Stimulated activated CD8-positive, alpha-beta memory T cell treated with anti-CD3 and anti-CD28 coated beads, Interleukin-4, amount 100 ng/mL, for 24 hours (primary cell): ENCODE measurements around the gene KRTCAP2.
"Not testable (repeated sequence)": the region's sequence is repeated elsewhere in the genome, so short reads cannot be mapped to it uniquely, and the experiment has no call there.

Experiments used
- DNase-seq: peaks from one replicate; pipeline ENCODE4 v3.0.0-alpha.2; 2020; ENCODE audit warnings: low read depth

The KRTCAP2 gene

DNA sequence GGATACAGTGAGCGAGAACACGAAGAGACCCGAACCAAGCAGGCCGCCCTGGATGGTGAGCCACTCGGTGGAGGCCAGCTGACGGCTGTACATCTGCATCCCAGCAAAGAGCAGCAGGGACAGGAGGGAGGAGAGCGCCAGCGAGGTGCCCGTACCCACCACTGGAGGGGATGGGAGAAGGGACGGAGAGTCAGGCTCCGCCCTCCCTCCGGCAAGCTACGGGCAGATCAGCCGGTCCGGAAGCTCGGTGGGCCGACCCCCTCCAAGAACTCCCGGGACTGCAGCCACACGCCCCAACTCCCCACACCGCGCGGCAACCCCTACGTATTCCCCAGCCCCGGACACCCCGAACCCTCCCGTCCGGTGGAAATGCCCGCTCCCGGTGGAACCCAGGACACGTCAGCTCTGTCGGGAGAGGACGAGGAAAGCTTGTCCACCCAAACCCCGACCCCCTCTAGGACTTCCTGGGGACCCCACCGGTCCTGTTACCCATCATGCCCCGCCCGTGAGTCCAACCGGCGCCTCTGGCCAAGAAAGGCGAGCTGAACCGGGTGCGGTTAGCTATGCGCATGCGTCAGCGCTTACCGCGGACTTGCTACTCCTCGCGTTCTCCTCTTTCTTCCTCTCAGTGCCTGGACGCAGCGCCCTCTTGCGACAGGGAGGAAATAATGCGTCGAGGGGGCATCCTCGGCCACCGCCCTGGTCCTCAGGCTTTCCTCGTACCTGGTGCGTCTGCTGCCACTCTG lies at the start of gene KRTCAP2:
Gene KRTCAP2 (minus strand): TSS at position 573 of the 746 bp plus-strand sequence. CDS start 80 bp downstream, at position 493.
- DNase-seq: peak; percentile 91

DNA sequence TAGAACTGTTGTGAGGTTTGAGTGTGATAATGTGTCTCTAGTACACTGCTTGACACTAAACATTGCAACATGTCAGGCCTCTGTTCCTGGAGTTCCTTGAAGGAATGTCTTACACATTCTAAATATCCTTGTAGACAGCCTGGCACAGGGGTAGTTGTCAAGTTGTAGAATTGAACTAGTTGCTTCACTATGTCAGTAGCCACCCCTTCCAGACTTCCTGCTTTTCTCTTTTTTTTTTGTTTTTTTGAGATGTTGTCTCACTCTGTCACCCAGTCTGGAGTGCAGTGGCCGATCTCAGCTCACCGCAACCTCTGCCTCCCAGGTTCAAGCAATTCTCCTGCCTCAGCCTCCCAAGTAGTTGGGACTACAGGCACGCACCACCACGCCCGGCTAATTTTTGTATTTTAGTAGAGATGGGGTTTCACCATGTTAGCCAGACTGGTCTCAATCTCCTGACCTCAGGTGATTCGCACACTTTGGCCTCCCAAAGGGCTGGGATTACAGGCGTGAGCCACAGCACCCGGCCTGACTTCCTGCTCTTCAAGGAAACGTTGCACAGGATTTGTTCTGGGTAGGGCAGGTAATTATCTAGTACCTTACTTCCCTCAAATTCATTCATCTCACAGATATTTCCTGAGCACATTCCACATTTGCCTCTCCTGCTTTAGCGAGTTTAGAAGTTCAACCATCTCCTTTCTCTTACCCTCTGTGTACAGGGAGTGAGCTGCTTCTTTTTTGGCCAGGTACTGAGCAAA lies 47.3 kb upstream of the KRTCAP2 start:
- DNase-seq: not testable (repeated sequence)

DNA sequence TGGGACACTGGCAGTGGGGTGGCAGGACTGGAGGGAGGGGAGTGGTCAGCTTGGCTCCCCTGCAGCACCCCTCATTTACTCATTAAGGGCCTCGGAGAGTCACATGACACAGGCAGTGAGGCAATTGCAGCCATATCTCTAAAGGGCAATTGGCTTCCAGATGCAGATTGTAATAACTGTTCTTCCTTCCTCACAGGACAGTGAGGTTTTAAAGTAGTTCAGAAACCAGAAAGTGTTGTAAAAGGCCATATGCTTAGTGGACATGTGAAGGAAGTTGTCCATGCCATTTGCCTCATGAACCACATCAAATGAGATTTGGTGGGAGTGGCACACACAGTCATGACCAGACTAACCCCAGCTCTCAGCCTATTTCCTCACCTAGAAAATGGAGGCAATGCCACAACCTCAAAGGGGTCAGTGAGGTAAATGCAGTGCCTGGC lies 46.5 kb upstream of the KRTCAP2 start:
- DNase-seq: no peak

DNA sequence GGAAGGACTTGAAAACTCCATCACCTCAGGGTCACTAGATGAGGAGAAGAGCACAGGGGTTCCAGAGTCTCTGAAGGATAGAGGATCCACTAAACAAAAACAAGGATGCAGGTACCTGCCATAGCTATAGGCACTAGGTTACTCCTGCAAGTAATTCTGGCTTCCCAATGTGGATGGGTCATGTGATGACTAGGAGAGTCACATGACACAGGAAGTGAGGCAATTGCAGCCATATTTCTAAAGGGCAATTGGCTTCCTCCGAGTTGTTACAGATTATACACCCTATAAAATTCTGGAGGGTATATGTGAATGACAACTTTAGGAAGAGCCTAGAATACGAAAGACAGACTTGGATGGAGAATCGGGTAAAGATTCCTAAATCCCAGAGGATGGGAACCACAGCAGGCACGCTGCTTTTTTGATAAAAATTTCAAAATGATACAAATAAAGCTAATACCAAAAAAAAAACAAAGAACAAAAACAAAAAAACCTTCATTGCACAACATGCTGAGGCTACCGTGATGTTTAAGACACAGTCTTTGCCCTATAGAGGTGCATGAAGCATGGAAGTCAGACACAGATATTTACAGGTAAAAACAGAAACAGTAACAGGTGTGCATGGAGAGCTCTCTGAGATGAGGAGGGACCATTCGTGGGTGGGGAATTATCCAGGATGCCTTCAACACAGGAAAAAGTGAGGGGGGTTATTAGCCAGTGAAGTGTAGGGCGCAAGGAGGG lies 45.9 kb upstream of the KRTCAP2 start:
- DNase-seq: no peak

DNA sequence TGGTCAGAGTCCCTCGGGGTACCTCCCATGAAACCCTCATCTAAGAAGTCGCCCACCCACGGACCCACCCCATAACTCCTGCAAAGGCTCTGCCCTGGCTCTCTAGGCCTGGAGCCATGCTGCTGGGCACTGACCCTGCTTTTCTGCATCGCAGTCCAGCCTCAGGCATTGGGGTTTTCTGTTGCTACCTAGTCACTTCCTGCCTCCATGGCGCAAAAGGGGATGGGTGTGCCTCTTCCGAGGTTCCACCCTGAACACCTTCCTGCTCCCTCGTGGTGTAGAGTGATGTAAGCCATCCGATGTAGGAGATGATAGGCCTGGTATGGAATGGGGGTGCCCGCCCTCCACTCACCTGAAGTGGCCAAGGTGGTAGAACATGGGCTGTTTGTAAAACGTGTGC lies 41.6 kb upstream of the KRTCAP2 start:
- not testable (repeated sequence) for DNase-seq

DNA sequence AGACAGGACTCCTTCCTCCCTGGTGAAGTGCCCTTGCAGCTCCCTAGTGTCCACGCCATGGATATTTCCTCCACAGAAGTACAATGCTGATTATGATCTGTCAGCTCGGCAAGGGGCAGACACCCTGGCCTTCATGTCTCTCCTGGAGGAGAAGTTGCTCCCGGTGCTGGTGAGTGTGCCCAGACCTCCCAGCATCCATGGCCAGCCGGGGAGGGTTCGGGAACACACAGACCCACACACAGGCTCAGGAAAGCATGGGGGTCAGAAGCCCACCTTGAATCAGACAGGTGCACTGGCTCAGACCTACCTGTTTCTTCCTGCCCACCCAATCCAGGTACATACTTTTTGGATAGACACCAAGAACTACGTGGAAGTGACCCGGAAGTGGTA lies 38.9 kb upstream of the KRTCAP2 start:
- DNase-seq: not testable (repeated sequence)

DNA sequence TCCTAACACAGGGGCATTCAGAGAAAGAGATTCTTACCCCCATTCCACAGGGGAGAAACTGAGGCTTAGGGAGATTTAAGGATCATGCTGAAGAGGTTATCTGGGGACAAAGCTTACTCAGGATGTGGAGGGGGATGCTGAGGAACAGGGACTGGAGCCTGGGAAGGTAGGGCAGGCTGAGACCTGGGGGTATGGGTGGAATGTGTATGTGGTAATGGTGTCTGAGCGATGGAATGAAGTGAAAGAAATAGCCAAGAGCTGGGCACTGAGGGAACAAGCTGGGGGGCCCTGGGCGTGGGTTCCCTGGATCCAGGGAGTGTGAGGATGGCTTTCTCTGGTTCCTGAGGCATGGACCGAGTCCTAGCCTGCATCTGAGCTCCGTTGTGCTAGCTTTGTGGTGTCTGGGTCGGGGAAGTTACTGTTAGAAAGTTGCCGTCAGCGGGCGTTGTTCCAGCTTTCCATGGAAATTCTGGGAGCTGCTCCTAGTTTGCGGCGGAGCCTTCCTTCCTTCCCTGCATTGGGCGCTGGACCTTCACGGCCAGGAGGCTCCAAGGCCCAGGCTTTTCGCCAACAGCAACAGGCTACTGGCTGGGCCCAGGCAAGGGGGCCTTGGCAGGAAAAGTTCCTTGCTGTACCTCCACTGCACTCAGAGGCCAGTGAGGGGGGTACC lies 38.4 kb upstream of the KRTCAP2 start:
- DNase-seq: not testable (repeated sequence)

DNA sequence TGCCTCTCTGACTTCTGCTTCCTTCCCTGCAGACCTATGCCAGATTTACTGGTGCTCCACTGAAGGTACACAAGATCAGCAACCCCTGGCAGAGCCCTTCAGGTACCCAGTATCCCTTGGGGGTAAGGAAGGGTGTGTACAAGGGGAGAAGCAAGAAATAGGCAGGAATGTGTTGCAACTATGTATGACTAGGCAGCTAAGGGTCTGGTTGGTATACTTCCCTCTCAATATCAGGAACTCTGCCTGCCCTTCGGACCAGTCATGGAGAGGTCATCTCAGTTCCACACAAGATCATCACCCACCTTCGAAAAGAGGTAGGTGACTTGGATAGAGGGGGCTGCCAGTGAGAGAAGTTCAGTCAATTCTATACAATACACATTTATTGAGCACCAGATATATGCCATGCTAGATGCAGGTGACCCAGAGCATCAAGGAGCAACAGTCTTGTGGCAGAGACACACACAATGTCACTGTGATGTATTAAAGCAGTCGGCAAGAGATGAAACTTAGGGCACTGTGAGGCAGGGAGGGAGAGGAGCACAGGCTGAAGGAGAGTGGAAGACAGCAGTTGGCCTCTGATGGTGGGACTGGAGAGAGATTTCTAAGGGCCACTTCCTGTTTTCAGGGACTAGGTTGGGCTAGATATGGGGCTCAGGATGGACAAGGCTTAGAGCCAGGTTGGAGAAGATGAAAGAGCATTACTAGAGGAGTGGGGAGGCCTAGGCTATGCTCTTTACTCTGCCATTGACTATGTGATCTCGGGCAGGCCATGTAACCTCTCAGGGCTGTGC lies 37.4 kb upstream of the KRTCAP2 start:
- DNase-seq: no peak

DNA sequence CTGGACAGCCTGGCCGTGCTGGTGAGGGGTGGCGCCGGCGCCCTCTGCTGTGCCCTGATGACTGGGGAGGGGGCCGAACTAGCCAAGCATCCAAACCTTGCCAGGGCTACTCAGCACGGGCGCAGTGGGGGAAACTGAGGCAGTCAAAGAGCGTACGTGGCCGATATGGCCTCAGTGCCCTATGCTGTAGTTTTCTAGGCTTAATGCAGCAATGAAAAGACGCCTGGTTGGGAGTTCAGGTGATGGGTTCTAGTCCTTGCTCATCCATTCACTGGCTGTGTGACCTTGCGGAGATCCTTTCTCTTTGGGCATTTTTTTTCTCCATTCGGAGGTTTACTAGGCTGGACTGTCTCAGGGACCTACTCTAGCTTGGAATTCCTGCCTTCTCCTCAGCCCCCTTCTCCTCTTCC lies 36.2 kb upstream of the KRTCAP2 start:
- DNase-seq: no peak

DNA sequence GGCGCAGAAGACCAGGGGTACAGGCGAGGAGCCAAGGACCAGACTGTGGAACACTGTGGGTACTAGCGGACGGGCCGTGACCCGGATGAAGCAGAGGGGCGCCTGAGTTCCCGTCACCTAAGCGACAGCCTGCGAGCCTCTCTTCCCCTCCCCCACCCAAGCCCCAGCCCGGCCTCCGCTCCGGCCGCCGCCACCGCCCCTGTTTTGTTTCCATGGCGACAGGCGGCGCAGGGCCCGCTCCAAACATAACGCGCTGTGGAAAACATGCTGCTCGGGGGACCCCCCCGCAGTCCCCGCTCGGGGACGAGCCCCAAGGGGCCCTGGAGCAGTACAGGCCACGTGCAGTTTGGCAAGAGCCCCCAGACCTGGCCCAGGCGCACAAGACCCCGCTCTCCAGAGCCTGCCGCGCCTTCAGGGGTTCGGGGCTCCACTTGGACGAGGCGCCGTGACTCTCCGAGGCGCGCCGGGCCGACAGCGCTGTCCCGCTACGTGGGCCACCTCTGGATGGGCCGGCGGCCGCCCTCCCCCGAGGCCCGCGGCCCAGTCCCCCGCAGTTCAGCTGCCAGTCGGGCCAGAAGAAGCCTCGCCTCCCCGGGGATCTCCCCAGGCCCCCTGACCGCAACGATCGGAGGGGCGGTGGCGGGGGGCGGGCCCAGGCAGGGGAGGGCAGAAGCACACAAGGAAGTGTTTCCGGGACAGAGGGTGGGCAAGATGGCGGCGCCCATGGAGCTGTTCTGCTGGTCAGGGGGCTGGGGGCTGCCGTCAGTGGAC lies 35.6 kb upstream of the KRTCAP2 start, which contains the start of gene MTX1:
Gene MTX1 (plus strand): TSS at position 155 of the 771 bp plus-strand sequence. CDS start 110 bp downstream, at position 265.
- DNase-seq: peak; percentile 85

DNA sequence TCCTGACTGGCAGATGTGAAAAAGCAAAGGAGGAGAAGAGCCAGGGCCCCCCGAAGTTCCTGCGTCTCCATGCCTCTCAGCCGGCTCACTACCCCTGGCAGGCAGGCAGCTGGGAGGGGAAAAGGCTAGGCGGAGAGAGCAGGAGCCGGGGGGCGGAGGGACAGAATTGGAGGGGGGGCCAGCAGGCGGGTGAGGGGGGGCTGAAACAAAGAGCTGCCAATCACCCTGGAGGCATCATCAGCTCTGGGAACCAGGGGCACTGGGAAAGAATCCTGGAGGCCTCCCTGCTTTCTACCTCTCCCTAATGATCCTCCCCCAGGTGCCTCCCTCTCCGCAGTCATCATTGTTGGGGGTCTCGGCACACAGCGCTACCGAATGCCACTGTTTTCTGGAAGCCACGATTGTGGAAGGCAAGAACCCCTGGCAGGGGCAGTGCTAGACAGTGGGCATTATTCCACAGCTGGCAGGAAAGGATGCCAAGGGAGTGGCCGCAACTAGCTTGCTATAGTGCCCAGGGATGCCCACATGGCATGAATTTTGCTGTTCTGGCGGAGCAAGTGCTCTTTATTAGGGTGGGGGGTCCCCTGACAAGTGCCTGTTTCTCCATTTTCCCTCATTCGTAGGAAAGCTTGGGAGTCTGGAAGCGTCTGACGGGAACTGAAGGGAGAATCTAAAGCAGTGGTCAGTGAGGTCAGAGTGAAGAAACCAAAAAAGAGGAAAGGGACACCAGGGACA lies 34.9 kb upstream of the KRTCAP2 start, which contains the start of gene THBS3:
Gene THBS3 (minus strand): TSS at position 92 of the 735 bp plus-strand sequence. CDS start 21 bp downstream, at position 71.
- no peak for DNase-seq

DNA sequence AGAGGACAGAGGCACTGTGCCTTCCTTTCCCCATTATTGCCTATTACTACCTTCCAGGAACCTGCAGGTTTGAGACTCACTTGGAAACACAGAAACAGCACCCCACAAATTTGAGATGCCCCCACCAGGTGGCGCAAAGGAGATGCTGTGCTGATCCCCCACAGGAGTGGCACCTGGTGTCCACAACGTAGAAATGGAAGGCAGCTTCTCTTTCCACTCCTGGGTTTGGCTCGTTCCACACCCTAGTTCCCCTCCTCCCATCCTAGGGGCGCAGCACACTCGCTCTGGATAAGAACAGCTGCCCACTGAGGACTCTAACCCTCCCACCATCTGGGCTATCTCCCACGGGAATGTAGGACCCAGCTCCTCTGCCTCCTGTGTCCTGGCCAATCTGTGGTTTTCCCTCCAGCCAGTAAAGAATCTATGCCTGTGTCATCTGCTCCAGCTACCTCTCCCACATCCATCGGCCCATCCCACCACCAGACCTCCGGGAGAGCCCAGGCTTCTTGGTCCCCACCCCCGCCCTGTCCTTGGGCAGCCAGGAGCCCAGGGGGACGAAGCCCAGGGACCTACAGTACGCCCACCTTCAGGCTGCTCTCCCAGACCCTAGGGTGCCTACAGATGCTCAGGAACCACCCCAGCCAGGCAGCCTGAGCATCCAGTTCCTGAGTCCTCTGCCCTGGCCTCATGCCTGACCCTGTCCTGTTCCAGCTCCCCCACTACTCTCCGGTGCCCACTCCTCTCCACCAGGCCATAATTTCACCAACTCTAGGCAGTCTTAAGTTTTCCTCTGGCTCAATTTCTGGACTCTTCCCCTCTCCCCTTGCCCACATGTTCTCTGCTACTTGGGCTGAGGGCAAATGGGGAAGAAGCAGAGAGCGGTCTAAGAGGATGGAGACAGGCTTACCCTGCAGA lies 34.0 kb upstream of the KRTCAP2 start:
- DNase-seq: peak; percentile 87

DNA sequence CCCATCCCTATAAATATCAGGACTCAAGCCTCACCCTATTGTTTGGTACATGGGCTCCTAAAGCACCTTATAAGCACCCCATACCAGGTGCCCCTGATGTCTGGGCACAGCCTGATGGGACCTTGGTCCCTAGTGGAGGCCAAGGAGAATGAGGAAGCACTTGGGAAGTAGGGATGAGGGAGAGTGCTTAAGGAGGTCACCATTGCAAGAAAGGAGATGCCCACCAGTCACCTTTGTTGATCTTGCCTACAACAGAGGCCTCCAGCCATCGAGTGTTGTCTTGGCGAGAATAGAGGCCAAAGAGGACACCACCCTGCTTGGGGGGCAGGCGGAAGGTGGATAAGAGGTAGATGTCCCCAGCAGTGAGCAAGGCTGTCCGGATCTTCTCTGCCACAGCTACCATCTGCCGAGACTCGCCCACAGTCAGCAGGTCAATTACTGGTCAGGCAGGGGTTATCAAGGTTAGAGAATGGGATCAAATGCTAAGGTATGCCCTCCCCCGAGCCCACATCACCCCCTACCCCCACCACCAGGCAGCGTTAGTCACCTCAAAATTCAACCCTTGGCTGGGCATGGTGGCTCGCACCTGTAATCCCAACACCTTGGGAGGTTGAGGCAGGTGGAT lies 33.0 kb upstream of the KRTCAP2 start:
- DNase-seq: no peak

DNA sequence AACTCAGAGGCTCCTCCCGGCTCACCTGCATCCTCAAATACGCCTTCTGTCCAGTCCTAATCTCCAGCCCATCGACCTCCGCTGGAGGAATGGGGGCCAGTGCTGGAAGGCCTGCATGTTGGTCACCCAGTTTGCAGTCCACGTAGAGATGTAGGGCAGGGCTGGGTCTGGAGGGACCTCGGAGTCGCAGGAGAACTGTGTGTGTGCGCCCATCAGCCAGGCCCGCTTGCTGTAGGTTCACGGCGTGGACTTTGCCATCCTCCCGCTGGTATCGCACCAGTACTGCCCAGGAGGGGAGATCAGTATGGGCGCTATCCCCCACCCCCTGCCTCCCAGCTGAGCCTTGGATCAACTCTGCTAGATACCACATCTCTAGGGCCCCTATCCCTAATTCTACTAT lies 31.9 kb upstream of the KRTCAP2 start:
- DNase-seq: no peak

DNA sequence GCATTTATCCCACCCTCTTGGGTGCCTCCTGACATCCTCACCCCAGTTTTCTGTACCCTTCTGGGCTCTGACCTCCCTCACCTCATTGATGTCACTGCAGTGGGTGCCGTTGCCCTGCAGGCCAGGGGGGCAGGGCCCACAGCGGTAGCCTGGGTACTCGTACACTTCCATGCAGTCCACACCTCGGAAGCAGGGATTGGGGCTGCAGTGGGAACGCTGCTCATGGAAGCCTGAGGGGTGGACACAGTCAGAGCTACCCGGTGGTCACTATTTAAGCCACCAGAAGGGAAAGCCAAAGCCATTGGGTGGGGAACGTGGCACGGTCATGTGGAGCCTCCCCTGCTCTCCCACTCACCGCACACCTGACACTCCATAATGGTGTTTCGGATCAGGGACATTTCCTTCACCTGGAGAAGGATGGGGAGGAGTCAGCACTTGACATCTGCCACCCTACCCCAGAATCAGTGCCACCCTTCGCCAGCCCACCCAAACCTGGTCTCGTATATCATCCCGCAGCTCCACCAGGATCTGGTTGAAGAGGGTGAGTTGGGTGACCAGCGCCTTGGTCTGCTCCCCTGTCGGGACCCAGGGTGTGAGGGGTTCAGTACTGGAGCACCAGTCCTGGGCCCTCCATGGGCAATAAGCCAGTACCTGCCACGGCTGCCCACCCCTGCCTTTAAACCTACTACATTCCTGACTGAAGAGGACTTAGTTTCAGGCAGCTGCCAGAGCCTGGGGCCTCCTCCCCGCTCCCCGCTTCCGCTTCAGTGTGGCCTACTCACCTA lies 29.8 kb upstream of the KRTCAP2 start:
- no peak for DNase-seq

DNA sequence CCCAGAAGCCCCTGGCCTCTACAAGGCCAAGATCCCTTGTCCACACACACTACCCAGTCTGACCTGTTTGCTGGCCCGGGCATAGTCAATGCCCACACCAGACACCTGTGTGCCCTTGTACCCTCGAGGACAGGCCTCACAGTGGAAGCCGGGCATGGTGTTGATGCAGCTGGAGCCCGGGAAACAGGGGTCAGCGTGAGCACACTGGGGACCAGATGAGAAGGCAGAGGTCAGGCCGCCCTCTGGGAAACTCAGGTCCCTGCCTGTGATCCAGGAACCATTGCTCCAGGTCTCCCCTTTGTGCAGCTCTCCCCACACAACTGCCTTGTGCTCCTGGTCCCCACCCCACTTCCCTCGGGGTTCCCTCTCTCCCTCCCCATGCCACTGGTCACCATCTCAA lies 29.1 kb upstream of the KRTCAP2 start:
- no peak for DNase-seq

DNA sequence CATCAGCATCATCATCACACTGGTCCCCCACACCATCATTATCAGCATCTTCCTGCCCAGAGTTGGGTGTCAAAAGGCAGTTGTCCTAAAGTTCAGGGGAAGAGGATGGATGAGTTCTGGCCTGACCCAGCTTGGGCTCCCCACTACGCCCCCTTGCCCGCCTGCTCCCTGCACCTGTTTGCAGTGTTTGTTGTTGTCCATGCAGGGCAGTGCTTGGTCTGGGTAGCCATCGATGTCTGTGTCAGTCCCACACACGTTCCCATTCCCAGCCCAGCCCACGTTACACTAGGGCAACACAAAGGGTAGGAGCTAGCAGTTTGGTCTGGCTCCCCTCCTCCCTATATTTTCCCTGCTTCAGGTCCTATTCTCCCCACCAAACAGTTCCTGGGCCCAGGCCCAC lies 27.8 kb upstream of the KRTCAP2 start:
- no peak for DNase-seq
